SK-N-SH (cell line): ENCODE results near the gene BLOC1S3. TPM values are rescaled to one million over a fixed set of nuclear protein-coding genes. Genes with fewer than 3 reads are reported as not detected.

Experiments used
- CTCF ChIA-PET: fragments of 300-600, 350-600 bp; formaldehyde crosslinking; extraction: SDS; loops from one replicate; lab custom pipeline; 2021; lab: Yijun Ruan, JAX
- POLR2A ChIA-PET: fragments of 350-600 bp; sonication (Branson Sonifier 250); formaldehyde crosslinking; extraction: SDS; loops from one replicate; lab custom pipeline; 2020; ENCODE audit warnings: antibody characterized with exemption, inconsistent platforms; lab: Yijun Ruan, JAX
- DNase-seq: peaks from one replicate; pipeline ENCODE4 v3.0.0; 2012
- H2AFZ ChIP-seq: fragments of 200-600 bp; sonication (generic); 2 replicates; pipeline ENCODE4 v1.8.1; 2016; ENCODE audit warnings: antibody characterized with exemption, mild to moderate bottlenecking, low read depth
- H3F3A ChIP-seq: fragments of 200-600 bp; sonication (generic); replicated peaks from 2 replicates; pipeline ENCODE3; 2016; ENCODE audit warnings: antibody characterized with exemption, mild to moderate bottlenecking; ENCODE audit not compliant: insufficient read depth
- H3K27ac ChIP-seq, 2 experiments: fragments of 200-500 bp in 1 of 2; fragments of 200-600 bp in 1 of 2; sonication (Bioruptor generic) in 1 of 2; sonication (generic), shearing (Covaris generic) in 1 of 2; 2 replicates each; pipeline versions ENCODE4 v1.5.1 to v1.6.1; 2014 to 2016; ENCODE audit warnings: low read depth in 2 of 2, inconsistent platforms in 1 of 2, low read length in 1 of 2, mild to moderate bottlenecking in 1 of 2, mixed read lengths in 1 of 2
- H3K27me3 ChIP-seq: fragments of 200-600 bp; sonication (generic), shearing (Covaris generic); 2 replicates; pipeline ENCODE4 v1.6.1; 2016; ENCODE audit warnings: mixed run types; ENCODE audit not compliant: insufficient read depth
- H3K36me3 ChIP-seq, 2 experiments: fragments of 200-500 bp in 1 of 2; fragments of 200-600 bp in 1 of 2; sonication (Bioruptor generic) in 1 of 2; sonication (generic) in 1 of 2; replicated peaks in 1 of 2; 2 replicates each; pipeline versions ENCODE3 to v1.5.1; 2014 to 2016; ENCODE audit warnings: low read length in 1 of 2, mild to moderate bottlenecking in 1 of 2; ENCODE audit not compliant: insufficient read depth in 2 of 2, control insufficient read depth in 1 of 2
- H3K4me1 ChIP-seq, 2 experiments: fragments of 200-500 bp in 1 of 2; fragments of 200-600 bp in 1 of 2; sonication (Bioruptor generic) in 1 of 2; sonication (generic), shearing (Covaris generic) in 1 of 2; 2 replicates each; pipeline versions ENCODE4 v1.5.1 to v1.6.1; 2014 to 2016; ENCODE audit warnings: low read depth in 1 of 2, low read length in 1 of 2, mixed run types in 1 of 2; ENCODE audit not compliant: insufficient read depth in 2 of 2, control insufficient read depth in 1 of 2
- H3K4me2 ChIP-seq: fragments of 200-600 bp; sonication (generic), shearing (Covaris generic); 2 replicates; pipeline ENCODE4 v1.6.1; 2017; ENCODE audit warnings: mixed run types
- H3K4me3 ChIP-seq, 2 experiments: fragments of 200-500 bp in 1 of 2; fragments of 200-600 bp in 1 of 2; sonication (Bioruptor generic) in 1 of 2; sonication (generic), shearing (Covaris generic) in 1 of 2; 2 replicates each; pipeline versions ENCODE4 v1.5.1 to v1.8.1; 2014 to 2016; ENCODE audit warnings: low read depth in 2 of 2, inconsistent platforms in 1 of 2, low read length in 1 of 2, mild to moderate bottlenecking in 1 of 2, mixed read lengths in 1 of 2, moderate library complexity in 1 of 2
- H3K79me2 ChIP-seq: fragments of 200-600 bp; sonication (generic); 2 replicates; pipeline ENCODE4 v1.8.1; 2017; ENCODE audit warnings: mild to moderate bottlenecking; ENCODE audit not compliant: insufficient read depth
- H3K9ac ChIP-seq: fragments of 200-600 bp; sonication (generic); 2 replicates; pipeline ENCODE4 v1.6.1; 2017; ENCODE audit warnings: mixed run types
- H3K9me2 ChIP-seq: fragments of 200-600 bp; sonication (generic); 2 replicates; pipeline ENCODE4 v1.6.1; 2017; ENCODE audit warnings: mixed run types
- H3K9me3 ChIP-seq: fragments of 200-600 bp; sonication (generic); 2 replicates; pipeline ENCODE4 v1.6.1; 2017; ENCODE audit warnings: mixed run types, mild to moderate bottlenecking, moderate library complexity
- H4K20me1 ChIP-seq: fragments of 200-600 bp; sonication (generic); 2 replicates; pipeline ENCODE4 v1.6.1; 2017; ENCODE audit warnings: mild to moderate bottlenecking, mixed run types; ENCODE audit not compliant: insufficient read depth
- FOSL2 ChIP-seq: IDR thresholded peaks from 2 replicates; pipeline ENCODE4 v1.4.0; 2012; ENCODE audit warnings: low read depth, mild to moderate bottlenecking, moderate library complexity, borderline replicate concordance
- MEF2A ChIP-seq: IDR thresholded peaks from 2 replicates; pipeline ENCODE4 v1.4.0; 2012; ENCODE audit warnings: low read depth, borderline replicate concordance
- MXI1 ChIP-seq: IDR thresholded peaks from 2 replicates; pipeline ENCODE4 v1.6.1; 2012; ENCODE audit warnings: mild to moderate bottlenecking, low read depth, low read length, improper control_type of control experiment
- NFIC ChIP-seq: IDR thresholded peaks from 2 replicates; pipeline ENCODE4 v1.4.0; 2012; ENCODE audit warnings: borderline replicate concordance
- YY1 ChIP-seq: IDR thresholded peaks from 2 replicates; pipeline ENCODE4 v1.4.0; 2012; ENCODE audit warnings: low read depth, mild to moderate bottlenecking
- WGBS: methylation state at CpG from one replicate; pipeline ENCODE4 v1.1.6; 2017; ENCODE audit warnings: low lambda C conversion rate; 5-methylcytosine and 5-hydroxymethylcytosine counted together
- polyA plus RNA-seq, 3 experiments: library from polyadenylated mRNA; depleted of rRNA; stranded (reverse); fragments of >200 nt; gene quantifications; 2 replicates each; pipeline ENCODE4 v1.2.3, GENCODE V29; 2012
- TF ChIP-seq, protein P1 (sequence below): fragments of 150-350 bp; IDR thresholded peaks from 2 replicates; pipeline ENCODE4 v1.6.1; 2017; ENCODE audit warnings: antibody characterized with exemption, low read length, low read depth, borderline replicate concordance
- TF ChIP-seq, protein P2 (sequence below): IDR thresholded peaks from 2 replicates; pipeline ENCODE4; 2012
- TF ChIP-seq, protein P3 (sequence below): IDR thresholded peaks from 2 replicates; pipeline ENCODE4 v1.4.0; 2012; ENCODE audit warnings: low read depth, borderline replicate concordance
- TF ChIP-seq, protein P4 (sequence below): IDR thresholded peaks from 2 replicates; pipeline ENCODE4 v1.6.1; 2012; ENCODE audit warnings: mild to moderate bottlenecking, low read depth, low read length, moderate library complexity
- TF ChIP-seq, protein P5 (sequence below): fragments of 150-350 bp; IDR thresholded peaks from 2 replicates; pipeline ENCODE4 v1.6.1; 2016; ENCODE audit warnings: mild to moderate bottlenecking, low read depth, low read length
- TF ChIP-seq, protein P6 (sequence below): fragments of 200-600 bp; sonication (generic); IDR thresholded peaks from 2 replicates; pipeline ENCODE4 v1.6.1; 2017; ENCODE audit warnings: antibody characterized with exemption, mild to moderate bottlenecking, moderate library complexity
- TF ChIP-seq, protein P7 (sequence below): IDR thresholded peaks from 2 replicates; pipeline ENCODE4 v1.4.0; 2012; ENCODE audit warnings: low read depth, borderline replicate concordance
- TF ChIP-seq, protein P8 (sequence below): IDR thresholded peaks from 2 replicates; pipeline ENCODE4 v1.4.0; 2012; ENCODE audit warnings: low read depth

BLOC1S3 gene
- polyA plus RNA-seq, 1 of the 3 experiments (the other 2 are of a cell fraction), result 3.0 TPM

DNA sequence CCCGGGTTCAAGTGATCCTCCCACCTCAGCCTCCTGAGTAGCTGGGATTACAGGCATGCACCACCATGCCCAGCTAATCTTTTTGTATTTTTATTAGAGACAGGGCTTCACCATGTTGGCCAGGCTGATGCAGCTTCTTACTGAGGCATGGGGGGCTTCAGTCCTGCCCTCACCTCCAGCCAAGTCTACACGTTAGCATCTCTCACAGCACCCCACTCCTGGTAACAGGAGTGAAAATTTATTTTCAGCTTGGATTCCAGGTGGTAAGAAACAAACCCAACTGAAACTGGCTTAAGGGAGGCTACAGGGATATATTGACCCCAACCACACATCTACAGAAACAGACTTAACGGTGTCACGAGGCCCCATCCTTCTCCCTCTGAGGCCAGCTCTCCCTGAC, 28.4 kb upstream of the BLOC1S3 start:
- Histone ChIP-seq H3K79me2 (no peaks in the 10 kb centered on the region), H3F3A (no peaks in the 10 kb centered on the region), H3K9ac (no peak overlapping the region), H3K4me1 (peaks cover 0 to 17% of the 10 kb centered on the region in 2 experiments; a peak in 1 of 4 replicates), H3K4me3 (no peak overlapping the region), H4K20me1 (no peaks in the 10 kb centered on the region), H3K9me3 (no peaks in the 10 kb centered on the region), H3K4me2 (no peak overlapping the region), H3K36me3 (peaks cover 0 to 10% of the 10 kb centered on the region in 2 experiments), H2AFZ (no peak overlapping the region), H3K27me3 (no peaks in the 10 kb centered on the region; the same call in 1 of the 2 replicates), H3K9me2 (no peaks in the 10 kb centered on the region), H3K27ac (no peak overlapping the region)
- ChIA-PET POLR2A (no interaction called here), CTCF (interaction anchor here (1.1 to 4.1 kb wide), 4 partner anchors 12 to 29 kb away, joined by 3 to 21 read pairs (median 4); partner anchors contain the start of genes BLOC1S3 and TRAPPC6A)
- TF ChIP-seq, protein P1, sequence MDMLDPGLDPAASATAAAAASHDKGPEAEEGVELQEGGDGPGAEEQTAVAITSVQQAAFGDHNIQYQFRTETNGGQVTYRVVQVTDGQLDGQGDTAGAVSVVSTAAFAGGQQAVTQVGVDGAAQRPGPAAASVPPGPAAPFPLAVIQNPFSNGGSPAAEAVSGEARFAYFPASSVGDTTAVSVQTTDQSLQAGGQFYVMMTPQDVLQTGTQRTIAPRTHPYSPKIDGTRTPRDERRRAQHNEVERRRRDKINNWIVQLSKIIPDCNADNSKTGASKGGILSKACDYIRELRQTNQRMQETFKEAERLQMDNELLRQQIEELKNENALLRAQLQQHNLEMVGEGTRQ, result no peak
- TF ChIP-seq, protein P2, sequence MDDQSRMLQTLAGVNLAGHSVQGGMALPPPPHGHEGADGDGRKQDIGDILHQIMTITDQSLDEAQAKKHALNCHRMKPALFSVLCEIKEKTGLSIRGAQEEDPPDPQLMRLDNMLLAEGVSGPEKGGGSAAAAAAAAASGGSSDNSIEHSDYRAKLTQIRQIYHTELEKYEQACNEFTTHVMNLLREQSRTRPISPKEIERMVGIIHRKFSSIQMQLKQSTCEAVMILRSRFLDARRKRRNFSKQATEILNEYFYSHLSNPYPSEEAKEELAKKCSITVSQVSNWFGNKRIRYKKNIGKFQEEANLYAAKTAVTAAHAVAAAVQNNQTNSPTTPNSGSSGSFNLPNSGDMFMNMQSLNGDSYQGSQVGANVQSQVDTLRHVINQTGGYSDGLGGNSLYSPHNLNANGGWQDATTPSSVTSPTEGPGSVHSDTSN, result no peak
- TF ChIP-seq FOSL2 (no peak), MEF2A (no peak), MXI1 (no peak)
- TF ChIP-seq, protein P3, sequence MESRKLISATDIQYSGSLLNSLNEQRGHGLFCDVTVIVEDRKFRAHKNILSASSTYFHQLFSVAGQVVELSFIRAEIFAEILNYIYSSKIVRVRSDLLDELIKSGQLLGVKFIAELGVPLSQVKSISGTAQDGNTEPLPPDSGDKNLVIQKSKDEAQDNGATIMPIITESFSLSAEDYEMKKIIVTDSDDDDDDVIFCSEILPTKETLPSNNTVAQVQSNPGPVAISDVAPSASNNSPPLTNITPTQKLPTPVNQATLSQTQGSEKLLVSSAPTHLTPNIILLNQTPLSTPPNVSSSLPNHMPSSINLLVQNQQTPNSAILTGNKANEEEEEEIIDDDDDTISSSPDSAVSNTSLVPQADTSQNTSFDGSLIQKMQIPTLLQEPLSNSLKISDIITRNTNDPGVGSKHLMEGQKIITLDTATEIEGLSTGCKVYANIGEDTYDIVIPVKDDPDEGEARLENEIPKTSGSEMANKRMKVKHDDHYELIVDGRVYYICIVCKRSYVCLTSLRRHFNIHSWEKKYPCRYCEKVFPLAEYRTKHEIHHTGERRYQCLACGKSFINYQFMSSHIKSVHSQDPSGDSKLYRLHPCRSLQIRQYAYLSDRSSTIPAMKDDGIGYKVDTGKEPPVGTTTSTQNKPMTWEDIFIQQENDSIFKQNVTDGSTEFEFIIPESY, result no peak
- DNase-seq, result no peak
- WGBS, result 79% methylated on average over 4 of the region's 4 CpGs

DNA sequence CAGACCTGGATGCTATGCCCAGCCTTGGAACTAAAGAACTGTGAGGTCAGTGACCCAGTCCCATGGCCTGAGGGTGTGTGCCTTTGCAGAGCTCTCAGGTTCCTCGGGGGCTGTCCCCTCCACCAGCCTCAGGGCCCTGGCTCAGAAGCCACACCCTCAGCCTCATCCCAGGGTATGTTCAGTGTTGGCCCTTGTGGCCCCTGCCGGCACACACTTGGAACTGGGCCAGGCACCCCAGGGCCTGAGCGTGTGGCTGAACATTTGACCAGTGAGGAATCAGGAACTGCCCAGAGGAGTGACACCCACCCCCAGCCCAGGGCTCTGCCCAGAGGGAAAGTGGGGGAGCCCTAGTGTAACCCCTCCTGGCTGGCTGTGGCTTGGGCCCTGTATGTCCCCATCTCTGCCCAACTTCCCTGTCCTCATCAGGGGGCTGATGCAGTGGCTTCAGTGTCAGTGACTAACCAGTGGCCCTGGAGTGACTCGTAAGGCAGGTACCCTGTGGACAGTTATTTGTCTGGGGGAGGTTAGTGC, 27.8 kb upstream of the BLOC1S3 start:
- Histone ChIP-seq H3K9me2 (no peaks in the 10 kb centered on the region), H3K4me1 (peaks cover 0 to 17% of the 10 kb centered on the region in 2 experiments; a peak in 1 of 4 replicates), H3K27me3 (no peaks in the 10 kb centered on the region; the same call in 1 of the 2 replicates), H4K20me1 (no peaks in the 10 kb centered on the region), H3K4me2 (no peak overlapping the region), H3F3A (no peaks in the 10 kb centered on the region), H3K9me3 (no peaks in the 10 kb centered on the region), H3K79me2 (no peaks in the 10 kb centered on the region), H3K27ac (no peak overlapping the region), H3K9ac (no peak overlapping the region), H3K36me3 (peaks cover 0 to 6% of the 10 kb centered on the region in 2 experiments), H2AFZ (no peak overlapping the region), H3K4me3 (no peak overlapping the region)
- WGBS, result 25% methylated on average over 2 of the region's 4 CpGs
- ChIA-PET CTCF (interaction anchor here (1.1 to 4.1 kb wide), 3 partner anchors 11 to 16 kb away, joined by 3 to 21 read pairs (median 5); no protein-coding TSS in a partner anchor), POLR2A (no interaction called here)
- no peak for DNase-seq
- TF ChIP-seq, protein P4, sequence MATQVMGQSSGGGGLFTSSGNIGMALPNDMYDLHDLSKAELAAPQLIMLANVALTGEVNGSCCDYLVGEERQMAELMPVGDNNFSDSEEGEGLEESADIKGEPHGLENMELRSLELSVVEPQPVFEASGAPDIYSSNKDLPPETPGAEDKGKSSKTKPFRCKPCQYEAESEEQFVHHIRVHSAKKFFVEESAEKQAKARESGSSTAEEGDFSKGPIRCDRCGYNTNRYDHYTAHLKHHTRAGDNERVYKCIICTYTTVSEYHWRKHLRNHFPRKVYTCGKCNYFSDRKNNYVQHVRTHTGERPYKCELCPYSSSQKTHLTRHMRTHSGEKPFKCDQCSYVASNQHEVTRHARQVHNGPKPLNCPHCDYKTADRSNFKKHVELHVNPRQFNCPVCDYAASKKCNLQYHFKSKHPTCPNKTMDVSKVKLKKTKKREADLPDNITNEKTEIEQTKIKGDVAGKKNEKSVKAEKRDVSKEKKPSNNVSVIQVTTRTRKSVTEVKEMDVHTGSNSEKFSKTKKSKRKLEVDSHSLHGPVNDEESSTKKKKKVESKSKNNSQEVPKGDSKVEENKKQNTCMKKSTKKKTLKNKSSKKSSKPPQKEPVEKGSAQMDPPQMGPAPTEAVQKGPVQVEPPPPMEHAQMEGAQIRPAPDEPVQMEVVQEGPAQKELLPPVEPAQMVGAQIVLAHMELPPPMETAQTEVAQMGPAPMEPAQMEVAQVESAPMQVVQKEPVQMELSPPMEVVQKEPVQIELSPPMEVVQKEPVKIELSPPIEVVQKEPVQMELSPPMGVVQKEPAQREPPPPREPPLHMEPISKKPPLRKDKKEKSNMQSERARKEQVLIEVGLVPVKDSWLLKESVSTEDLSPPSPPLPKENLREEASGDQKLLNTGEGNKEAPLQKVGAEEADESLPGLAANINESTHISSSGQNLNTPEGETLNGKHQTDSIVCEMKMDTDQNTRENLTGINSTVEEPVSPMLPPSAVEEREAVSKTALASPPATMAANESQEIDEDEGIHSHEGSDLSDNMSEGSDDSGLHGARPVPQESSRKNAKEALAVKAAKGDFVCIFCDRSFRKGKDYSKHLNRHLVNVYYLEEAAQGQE, result no peak
- no peak for TF ChIP-seq YY1
- no peak for TF ChIP-seq NFIC
- TF ChIP-seq, protein P5, sequence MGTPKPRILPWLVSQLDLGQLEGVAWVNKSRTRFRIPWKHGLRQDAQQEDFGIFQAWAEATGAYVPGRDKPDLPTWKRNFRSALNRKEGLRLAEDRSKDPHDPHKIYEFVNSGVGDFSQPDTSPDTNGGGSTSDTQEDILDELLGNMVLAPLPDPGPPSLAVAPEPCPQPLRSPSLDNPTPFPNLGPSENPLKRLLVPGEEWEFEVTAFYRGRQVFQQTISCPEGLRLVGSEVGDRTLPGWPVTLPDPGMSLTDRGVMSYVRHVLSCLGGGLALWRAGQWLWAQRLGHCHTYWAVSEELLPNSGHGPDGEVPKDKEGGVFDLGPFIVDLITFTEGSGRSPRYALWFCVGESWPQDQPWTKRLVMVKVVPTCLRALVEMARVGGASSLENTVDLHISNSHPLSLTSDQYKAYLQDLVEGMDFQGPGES, result no peak
- TF ChIP-seq, protein P6, sequence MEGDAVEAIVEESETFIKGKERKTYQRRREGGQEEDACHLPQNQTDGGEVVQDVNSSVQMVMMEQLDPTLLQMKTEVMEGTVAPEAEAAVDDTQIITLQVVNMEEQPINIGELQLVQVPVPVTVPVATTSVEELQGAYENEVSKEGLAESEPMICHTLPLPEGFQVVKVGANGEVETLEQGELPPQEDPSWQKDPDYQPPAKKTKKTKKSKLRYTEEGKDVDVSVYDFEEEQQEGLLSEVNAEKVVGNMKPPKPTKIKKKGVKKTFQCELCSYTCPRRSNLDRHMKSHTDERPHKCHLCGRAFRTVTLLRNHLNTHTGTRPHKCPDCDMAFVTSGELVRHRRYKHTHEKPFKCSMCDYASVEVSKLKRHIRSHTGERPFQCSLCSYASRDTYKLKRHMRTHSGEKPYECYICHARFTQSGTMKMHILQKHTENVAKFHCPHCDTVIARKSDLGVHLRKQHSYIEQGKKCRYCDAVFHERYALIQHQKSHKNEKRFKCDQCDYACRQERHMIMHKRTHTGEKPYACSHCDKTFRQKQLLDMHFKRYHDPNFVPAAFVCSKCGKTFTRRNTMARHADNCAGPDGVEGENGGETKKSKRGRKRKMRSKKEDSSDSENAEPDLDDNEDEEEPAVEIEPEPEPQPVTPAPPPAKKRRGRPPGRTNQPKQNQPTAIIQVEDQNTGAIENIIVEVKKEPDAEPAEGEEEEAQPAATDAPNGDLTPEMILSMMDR, result no peak
- TF ChIP-seq, protein P7, sequence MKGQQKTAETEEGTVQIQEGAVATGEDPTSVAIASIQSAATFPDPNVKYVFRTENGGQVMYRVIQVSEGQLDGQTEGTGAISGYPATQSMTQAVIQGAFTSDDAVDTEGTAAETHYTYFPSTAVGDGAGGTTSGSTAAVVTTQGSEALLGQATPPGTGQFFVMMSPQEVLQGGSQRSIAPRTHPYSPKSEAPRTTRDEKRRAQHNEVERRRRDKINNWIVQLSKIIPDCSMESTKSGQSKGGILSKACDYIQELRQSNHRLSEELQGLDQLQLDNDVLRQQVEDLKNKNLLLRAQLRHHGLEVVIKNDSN, result no peak
- TF ChIP-seq, protein P8, sequence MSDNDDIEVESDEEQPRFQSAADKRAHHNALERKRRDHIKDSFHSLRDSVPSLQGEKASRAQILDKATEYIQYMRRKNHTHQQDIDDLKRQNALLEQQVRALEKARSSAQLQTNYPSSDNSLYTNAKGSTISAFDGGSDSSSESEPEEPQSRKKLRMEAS, result no peak
